Measurements from ENCODE around the gene PPP1R15A.

DNA sequence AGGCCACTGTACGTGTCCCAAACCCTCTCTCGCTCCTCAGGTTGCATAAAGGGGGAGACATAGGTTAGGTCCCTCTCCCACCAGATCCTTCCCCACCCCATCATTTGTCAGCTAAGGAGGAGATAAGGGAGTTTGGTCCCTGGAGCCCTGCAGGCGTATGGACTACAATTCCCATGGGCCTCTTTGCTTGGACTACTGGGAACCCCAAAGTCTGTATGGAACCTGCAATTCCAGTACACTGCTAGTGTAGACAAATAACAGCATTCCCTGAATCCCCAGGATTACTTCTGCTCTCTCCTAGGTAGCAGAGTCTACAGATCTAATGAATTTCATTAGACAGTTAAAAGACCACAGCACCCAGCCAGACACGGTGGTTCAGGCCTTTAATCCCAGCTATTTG is 19.9 kb upstream of the PPP1R15A start:
- TF ChIP-seq POLR2AphosphoS5 (IDR thresholded peaks at IDR 0.05) (no peak), POLR2A (IDR thresholded peaks at IDR 0.05) (no peak), EP300 (IDR thresholded peaks at IDR 0.05) (no peak)
- TF ChIP-seq, protein P1, sequence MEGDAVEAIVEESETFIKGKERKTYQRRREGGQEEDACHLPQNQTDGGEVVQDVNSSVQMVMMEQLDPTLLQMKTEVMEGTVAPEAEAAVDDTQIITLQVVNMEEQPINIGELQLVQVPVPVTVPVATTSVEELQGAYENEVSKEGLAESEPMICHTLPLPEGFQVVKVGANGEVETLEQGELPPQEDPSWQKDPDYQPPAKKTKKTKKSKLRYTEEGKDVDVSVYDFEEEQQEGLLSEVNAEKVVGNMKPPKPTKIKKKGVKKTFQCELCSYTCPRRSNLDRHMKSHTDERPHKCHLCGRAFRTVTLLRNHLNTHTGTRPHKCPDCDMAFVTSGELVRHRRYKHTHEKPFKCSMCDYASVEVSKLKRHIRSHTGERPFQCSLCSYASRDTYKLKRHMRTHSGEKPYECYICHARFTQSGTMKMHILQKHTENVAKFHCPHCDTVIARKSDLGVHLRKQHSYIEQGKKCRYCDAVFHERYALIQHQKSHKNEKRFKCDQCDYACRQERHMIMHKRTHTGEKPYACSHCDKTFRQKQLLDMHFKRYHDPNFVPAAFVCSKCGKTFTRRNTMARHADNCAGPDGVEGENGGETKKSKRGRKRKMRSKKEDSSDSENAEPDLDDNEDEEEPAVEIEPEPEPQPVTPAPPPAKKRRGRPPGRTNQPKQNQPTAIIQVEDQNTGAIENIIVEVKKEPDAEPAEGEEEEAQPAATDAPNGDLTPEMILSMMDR (IDR thresholded peaks at IDR 0.05): no peak

All from upper lobe of left lung (tissue), 4 donors.